Measurements from ENCODE around the gene ARPC1A. TPM values are rescaled to one million over a fixed set of nuclear protein-coding genes. Genes with fewer than 3 reads are reported as not detected.
"Not testable (repeated sequence)": the region's sequence is repeated elsewhere in the genome, so short reads cannot be mapped to it uniquely, and the experiment has no call there.

Gene ARPC1A
- total RNA-seq, 1 experiment from 2014 or later, result 253 TPM

DNA sequence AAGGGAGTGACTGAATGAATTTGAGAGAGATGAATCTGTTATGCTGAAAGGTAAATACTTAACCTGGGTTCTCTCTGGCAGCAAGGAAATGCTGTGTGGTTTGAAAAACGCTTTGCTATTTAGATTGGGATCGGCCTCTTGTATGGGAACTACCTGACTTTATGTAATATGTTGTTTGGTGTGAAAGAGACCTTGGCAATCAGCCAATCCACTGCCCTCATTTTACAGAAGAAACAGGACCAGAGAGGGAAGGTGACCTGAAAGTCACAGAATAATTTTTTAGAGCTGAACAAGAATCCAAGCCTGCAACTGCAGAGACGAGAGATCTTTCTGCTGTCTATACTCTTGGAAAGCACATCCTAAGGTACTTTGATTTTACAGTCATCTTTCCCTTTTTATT lies 84.1 kb downstream of the ARPC1A start:
- peaks cover 28% of the 10 kb centered on the region for H3K36me3 ChIP-seq (ENCODE audit: control insufficient read depth, insufficient read depth, low read length)
- H3K27ac ChIP-seq (ENCODE audit: low read length), result peak overlapping the region; percentile 98
- H3K9me3 ChIP-seq (ENCODE audit: control insufficient read depth, insufficient read depth, low read depth, low read length), result no peaks in the 10 kb centered on the region
- CTCF ChIA-PET, result no interaction called here
- BruUV-seq (replicated peaks), result no TSS peak
- DNase-seq (ENCODE audit: low read depth, low spot score) (no peak), ATAC-seq (no peak)
- H3K27me3 ChIP-seq (ENCODE audit: control insufficient read depth, insufficient read depth, low read length), result no peaks in the 10 kb centered on the region
- in situ Hi-C loops (cut with HindIII; ENCODE audit: low pct_unique_long_range_greater_than_20kb, low sequenced_read_pairs) (no loop called here), intact Hi-C loops (cut with micrococcal nuclease; ENCODE audit: unreplicated experiment) (no loop called here)
- peak overlapping the region; percentile 96 to 100 for H3K4me3 ChIP-seq (ENCODE audit: low read depth in 2 of 2, low read length in 2 of 2)
- POLR2A ChIA-PET, result interaction anchor here (0.7 kb wide), 1 partner anchor 39 kb away, joined by 3 read pairs; no protein-coding TSS in a partner anchor
- TF ChIP-seq TCF7L2 (IDR thresholded peaks at IDR 0.05; ENCODE audit: low read depth, low read length), result no peak
- no peak for TF ChIP-seq POLR2AphosphoS5 (IDR thresholded peaks at IDR 0.05; ENCODE audit: low read depth, low read length)
- TF ChIP-seq, protein P1, sequence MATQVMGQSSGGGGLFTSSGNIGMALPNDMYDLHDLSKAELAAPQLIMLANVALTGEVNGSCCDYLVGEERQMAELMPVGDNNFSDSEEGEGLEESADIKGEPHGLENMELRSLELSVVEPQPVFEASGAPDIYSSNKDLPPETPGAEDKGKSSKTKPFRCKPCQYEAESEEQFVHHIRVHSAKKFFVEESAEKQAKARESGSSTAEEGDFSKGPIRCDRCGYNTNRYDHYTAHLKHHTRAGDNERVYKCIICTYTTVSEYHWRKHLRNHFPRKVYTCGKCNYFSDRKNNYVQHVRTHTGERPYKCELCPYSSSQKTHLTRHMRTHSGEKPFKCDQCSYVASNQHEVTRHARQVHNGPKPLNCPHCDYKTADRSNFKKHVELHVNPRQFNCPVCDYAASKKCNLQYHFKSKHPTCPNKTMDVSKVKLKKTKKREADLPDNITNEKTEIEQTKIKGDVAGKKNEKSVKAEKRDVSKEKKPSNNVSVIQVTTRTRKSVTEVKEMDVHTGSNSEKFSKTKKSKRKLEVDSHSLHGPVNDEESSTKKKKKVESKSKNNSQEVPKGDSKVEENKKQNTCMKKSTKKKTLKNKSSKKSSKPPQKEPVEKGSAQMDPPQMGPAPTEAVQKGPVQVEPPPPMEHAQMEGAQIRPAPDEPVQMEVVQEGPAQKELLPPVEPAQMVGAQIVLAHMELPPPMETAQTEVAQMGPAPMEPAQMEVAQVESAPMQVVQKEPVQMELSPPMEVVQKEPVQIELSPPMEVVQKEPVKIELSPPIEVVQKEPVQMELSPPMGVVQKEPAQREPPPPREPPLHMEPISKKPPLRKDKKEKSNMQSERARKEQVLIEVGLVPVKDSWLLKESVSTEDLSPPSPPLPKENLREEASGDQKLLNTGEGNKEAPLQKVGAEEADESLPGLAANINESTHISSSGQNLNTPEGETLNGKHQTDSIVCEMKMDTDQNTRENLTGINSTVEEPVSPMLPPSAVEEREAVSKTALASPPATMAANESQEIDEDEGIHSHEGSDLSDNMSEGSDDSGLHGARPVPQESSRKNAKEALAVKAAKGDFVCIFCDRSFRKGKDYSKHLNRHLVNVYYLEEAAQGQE (IDR thresholded peaks at IDR 0.05; ENCODE audit: insufficient read depth in 1 of 2, low read depth in 2 of 2, low read length in 1 of 2), result no peak
- TF ChIP-seq, protein P2, sequence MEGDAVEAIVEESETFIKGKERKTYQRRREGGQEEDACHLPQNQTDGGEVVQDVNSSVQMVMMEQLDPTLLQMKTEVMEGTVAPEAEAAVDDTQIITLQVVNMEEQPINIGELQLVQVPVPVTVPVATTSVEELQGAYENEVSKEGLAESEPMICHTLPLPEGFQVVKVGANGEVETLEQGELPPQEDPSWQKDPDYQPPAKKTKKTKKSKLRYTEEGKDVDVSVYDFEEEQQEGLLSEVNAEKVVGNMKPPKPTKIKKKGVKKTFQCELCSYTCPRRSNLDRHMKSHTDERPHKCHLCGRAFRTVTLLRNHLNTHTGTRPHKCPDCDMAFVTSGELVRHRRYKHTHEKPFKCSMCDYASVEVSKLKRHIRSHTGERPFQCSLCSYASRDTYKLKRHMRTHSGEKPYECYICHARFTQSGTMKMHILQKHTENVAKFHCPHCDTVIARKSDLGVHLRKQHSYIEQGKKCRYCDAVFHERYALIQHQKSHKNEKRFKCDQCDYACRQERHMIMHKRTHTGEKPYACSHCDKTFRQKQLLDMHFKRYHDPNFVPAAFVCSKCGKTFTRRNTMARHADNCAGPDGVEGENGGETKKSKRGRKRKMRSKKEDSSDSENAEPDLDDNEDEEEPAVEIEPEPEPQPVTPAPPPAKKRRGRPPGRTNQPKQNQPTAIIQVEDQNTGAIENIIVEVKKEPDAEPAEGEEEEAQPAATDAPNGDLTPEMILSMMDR (IDR thresholded peaks at IDR 0.05), result no peak
- no peak for TF ChIP-seq SIN3A (IDR thresholded peaks at IDR 0.05; ENCODE audit: borderline replicate concordance, insufficient read depth, low read depth, low read length)
- H3K4me1 ChIP-seq (ENCODE audit: control insufficient read depth, insufficient read depth, low read length), result peaks cover 19% of the 10 kb centered on the region

DNA sequence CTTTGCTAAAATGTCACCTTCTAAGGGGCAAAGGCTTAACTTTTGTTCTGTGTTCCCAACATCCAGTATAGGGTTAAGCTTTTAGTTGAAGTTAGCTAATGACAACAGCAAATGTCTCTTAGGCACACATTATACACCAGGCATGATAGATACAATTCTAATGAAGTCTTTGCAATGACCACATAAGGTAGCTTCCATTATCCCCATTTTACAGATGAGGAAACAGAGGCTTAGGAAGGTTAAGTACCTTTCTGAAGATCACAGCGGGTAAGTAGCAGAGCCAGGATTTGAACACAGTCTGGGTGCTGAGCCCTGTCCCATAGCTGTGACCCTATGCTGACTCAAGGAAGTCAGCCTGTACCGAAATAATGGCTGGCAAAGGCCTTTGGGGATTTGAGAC lies 84.9 kb downstream of the ARPC1A start:
- in situ Hi-C loops (cut with HindIII; ENCODE audit: low pct_unique_long_range_greater_than_20kb, low sequenced_read_pairs), result no loop called here
- no peaks in the 10 kb centered on the region for H3K27me3 ChIP-seq (ENCODE audit: control insufficient read depth, insufficient read depth, low read length)
- intact Hi-C loops (cut with micrococcal nuclease; ENCODE audit: unreplicated experiment), result no loop called here
- ATAC-seq, result no peak
- H3K36me3 ChIP-seq (ENCODE audit: control insufficient read depth, insufficient read depth, low read length), result peaks cover 28% of the 10 kb centered on the region
- TSS peak; percentile 65 for BruUV-seq (replicated peaks)
- H3K4me1 ChIP-seq (ENCODE audit: control insufficient read depth, insufficient read depth, low read length), result peaks cover 19% of the 10 kb centered on the region
- no peaks in the 10 kb centered on the region for H3K9me3 ChIP-seq (ENCODE audit: control insufficient read depth, insufficient read depth, low read depth, low read length)
- TF ChIP-seq SIN3A (IDR thresholded peaks at IDR 0.05; ENCODE audit: borderline replicate concordance, insufficient read depth, low read depth, low read length), result no peak
- peak overlapping the region in 1 of 2 experiments; percentile 96; a peak in 2 of 4 replicates for H3K4me3 ChIP-seq (ENCODE audit: low read depth in 2 of 2, low read length in 2 of 2)
- POLR2A ChIA-PET, result interaction anchor here (0.5 kb wide), 1 partner anchor 292 kb away, joined by 11 read pairs; no protein-coding TSS in a partner anchor
- no peak for DNase-seq (ENCODE audit: low read depth, low spot score)
- H3K27ac ChIP-seq (ENCODE audit: low read length), result no peak overlapping the region
- CTCF ChIA-PET, result no interaction called here

DNA sequence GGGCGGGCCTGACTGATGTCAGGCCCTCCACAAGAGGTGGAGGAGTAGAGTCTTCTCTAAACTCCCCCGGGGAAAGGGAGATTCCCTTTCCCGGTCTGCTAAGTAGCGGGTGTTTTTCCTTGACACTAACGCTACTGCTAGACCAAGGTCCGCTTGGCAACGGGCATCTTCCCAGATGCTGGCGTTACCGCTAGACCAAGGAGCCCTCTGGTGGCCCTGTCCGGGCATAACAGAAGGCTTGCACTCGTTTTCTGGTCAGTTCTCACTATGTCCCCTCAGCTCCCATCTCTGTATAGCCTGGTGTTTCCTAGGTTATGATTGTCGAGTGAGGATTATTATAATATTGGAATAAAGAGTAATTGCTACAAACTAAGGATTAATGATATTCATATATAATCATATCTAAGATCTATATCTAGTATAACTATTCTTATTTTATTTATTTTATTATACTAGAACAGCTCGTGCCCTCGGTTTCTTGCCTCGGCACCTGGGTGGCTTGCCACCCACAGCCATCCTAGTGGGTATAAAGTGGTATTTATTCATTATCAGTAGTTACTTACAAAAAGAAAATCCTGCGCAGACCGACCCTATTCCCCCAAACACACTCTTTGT lies 89.9 kb downstream of the ARPC1A start:
- H3K4me3 ChIP-seq (ENCODE audit: low read depth in 2 of 2, low read length in 2 of 2); H3K4me1 ChIP-seq (ENCODE audit: control insufficient read depth, insufficient read depth, low read length); H3K27me3 ChIP-seq (ENCODE audit: control insufficient read depth, insufficient read depth, low read length); H3K9me3 ChIP-seq (ENCODE audit: control insufficient read depth, insufficient read depth, low read depth, low read length); BruUV-seq (replicated peaks); intact Hi-C loops (cut with micrococcal nuclease; ENCODE audit: unreplicated experiment); in situ Hi-C loops (cut with HindIII; ENCODE audit: low pct_unique_long_range_greater_than_20kb, low sequenced_read_pairs); H3K27ac ChIP-seq (ENCODE audit: low read length); ATAC-seq; POLR2A ChIA-PET: not testable (repeated sequence)
- DNase-seq (ENCODE audit: low read depth, low spot score), result peak; percentile 47
- CTCF ChIA-PET, result interaction anchor here (0.6 to 0.8 kb wide), 3 partner anchors 13 to 43 kb away, joined by 3 to 9 read pairs (median 3); no protein-coding TSS in a partner anchor
- H3K36me3 ChIP-seq (ENCODE audit: control insufficient read depth, insufficient read depth, low read length), result peaks cover 22% of the 10 kb centered on the region
- TF ChIP-seq, protein P2 (IDR thresholded peaks at IDR 0.05), result peak; percentile 90
